BJ (cell line): ENCODE measurements around the gene ZBTB20. TPM values are rescaled to one million over a fixed set of nuclear protein-coding genes. Genes with fewer than 3 reads are reported as not detected.

Source experiments
- CTCF ChIA-PET: fragments of 350-600 bp; formaldehyde crosslinking; extraction: SDS; loops from one replicate; lab custom pipeline; 2021; ENCODE audit warnings: antibody characterized with exemption, inconsistent platforms; lab: Yijun Ruan, JAX
- POLR2A ChIA-PET: fragments of 300-600 bp; sonication (Branson Sonifier 250); formaldehyde crosslinking; extraction: SDS; loops from one replicate; lab custom pipeline; 2021; ENCODE audit warnings: antibody characterized with exemption; lab: Charles Lee
- DNase-seq: peaks from one replicate; pipeline ENCODE4 v3.0.0-alpha.2; 2011; ENCODE audit warnings: low read depth
- H3K27me3 ChIP-seq: 2 replicates; pipeline ENCODE4 v1.6.0; 2011; ENCODE audit warnings: low read length; ENCODE audit not compliant: control insufficient read depth, insufficient read depth
- H3K36me3 ChIP-seq: 2 replicates; pipeline ENCODE4 v1.5.1; 2011; ENCODE audit warnings: low read length; ENCODE audit not compliant: control insufficient read depth, insufficient read depth
- H3K4me3 ChIP-seq: 2 replicates; pipeline ENCODE4 v1.5.1; 2011; ENCODE audit warnings: low read depth, mild to moderate bottlenecking, control low read depth, low read length
- polyA plus RNA-seq: library from polyadenylated mRNA; depleted of rRNA; stranded (reverse); fragments of >200 nt; gene quantifications from 2 replicates; pipeline ENCODE4 v1.2.3, GENCODE V29; 2011
- TF ChIP-seq, protein P1 (sequence below): IDR thresholded peaks from 2 replicates; pipeline ENCODE4 v1.5.1; 2011; ENCODE audit warnings: low read depth, mild to moderate bottlenecking, control low read depth, inconsistent platforms, low read length, moderate library complexity; ENCODE audit not compliant: insufficient read depth

The ZBTB20 gene
- polyA plus RNA-seq, 1 experiment, result 6.0 TPM

DNA sequence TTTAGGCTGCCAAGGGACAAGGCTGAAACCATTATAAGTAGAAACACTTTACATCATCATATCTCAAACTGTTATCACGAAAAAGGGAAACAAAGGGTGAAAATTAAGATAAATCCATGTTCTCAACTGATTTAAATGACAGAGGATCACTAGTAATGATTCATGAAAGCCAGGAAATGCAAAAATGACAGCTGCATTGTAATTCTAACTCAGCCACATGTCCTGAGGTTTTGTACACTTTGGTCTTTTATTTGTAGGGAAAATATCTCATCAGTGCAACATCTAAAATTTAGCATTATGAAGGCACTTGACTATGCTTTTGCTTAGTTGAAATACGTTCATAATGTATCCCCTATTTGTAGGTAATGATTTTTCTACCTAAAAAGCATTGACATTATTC lies 473.6 kb downstream of the ZBTB20 start:
- Histone ChIP-seq H3K36me3 (no peaks in the 10 kb centered on the region), H3K27me3 (no peaks in the 10 kb centered on the region), H3K4me3 (no peak overlapping the region)
- TF ChIP-seq, protein P1, sequence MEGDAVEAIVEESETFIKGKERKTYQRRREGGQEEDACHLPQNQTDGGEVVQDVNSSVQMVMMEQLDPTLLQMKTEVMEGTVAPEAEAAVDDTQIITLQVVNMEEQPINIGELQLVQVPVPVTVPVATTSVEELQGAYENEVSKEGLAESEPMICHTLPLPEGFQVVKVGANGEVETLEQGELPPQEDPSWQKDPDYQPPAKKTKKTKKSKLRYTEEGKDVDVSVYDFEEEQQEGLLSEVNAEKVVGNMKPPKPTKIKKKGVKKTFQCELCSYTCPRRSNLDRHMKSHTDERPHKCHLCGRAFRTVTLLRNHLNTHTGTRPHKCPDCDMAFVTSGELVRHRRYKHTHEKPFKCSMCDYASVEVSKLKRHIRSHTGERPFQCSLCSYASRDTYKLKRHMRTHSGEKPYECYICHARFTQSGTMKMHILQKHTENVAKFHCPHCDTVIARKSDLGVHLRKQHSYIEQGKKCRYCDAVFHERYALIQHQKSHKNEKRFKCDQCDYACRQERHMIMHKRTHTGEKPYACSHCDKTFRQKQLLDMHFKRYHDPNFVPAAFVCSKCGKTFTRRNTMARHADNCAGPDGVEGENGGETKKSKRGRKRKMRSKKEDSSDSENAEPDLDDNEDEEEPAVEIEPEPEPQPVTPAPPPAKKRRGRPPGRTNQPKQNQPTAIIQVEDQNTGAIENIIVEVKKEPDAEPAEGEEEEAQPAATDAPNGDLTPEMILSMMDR, result no peak
- DNase-seq, result no peak
- POLR2A ChIA-PET, result no interaction called here
- CTCF ChIA-PET, result no interaction called here

DNA sequence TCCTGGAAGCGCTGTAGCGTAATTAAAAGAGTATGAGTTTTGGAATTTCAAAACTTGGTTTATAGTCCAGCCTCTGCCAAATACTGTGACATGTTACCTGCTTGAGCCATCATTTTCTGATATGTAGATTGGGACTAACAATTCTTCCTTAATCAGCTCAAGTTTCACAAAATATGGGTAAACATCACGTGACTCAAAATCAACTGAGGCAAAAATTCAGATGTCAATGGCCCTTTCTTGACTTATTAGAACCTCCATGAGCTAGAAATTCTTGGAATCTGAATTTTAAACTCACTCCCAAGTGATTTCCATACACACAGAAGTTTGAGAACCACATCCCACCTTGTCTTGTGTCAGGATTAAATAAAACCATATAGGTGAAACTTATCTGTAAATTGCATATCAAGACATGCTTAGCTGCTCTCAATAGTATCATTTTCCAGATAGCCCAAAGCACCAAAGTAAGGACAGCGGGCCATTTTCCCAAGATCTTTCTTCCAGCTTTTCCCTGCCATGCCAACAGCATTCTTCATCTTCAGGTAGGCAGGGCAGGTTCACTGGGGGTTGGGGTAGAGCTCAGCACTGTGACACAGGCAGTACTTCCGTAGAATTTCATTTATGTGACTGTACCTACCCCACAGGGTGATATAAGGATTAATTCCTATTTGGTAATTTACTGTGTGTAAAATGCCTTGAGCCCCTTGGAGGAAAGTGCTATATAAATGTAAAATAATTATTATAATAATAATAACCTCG lies 474.2 kb downstream of the ZBTB20 start:
- no peak overlapping the region for H3K4me3 ChIP-seq
- CTCF ChIA-PET, result interaction anchor here (1.0 kb wide), 1 partner anchor 12 kb away, joined by 3 read pairs; no protein-coding TSS in a partner anchor
- H3K27me3 ChIP-seq, result no peaks in the 10 kb centered on the region
- TF ChIP-seq, protein P1, result no peak
- POLR2A ChIA-PET, result no interaction called here
- H3K36me3 ChIP-seq, result no peaks in the 10 kb centered on the region
- DNase-seq, result no peak

DNA sequence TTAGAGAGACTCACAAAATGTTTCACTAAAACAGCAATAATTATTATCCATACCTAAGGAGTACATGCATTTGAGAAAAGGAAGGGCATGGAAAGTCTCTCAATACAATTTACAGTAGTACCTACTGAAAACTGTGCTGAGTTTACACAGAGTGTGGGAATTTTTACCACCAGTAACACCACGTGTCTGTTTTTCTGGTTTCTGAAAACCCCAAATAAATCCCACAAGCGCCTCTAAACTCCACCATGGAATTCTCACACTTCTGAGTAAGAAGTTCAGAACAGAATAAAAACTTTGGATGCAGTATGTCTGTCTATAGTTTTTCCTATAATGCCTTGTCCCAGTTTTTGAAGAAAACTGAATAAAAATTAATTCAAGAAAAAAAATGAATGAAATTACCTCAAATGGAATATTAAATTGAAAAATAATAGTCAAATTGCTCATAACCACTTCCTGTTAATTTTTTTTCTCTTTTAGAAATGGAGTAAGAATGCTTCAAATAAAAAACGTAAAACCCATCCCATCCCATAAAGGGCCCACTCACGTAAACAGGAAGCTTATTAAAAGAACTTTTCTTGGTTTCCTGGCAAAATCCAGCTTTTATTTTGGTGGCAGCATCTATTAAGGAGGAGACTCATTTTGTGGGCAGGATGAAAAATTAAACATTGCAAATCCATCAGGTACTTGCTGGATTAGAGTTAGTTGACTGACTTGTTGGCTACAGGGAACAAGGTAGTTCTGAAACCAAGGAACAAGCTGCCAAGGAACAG lies 475.2 kb downstream of the ZBTB20 start:
- Histone ChIP-seq H3K36me3 (no peaks in the 10 kb centered on the region), H3K4me3 (no peak overlapping the region), H3K27me3 (no peaks in the 10 kb centered on the region)
- TF ChIP-seq, protein P1, result no peak
- POLR2A ChIA-PET, result no interaction called here
- no peak for DNase-seq
- CTCF ChIA-PET, result interaction anchor here (1.0 kb wide), 1 partner anchor 11 kb away, joined by 3 read pairs; no protein-coding TSS in a partner anchor

DNA sequence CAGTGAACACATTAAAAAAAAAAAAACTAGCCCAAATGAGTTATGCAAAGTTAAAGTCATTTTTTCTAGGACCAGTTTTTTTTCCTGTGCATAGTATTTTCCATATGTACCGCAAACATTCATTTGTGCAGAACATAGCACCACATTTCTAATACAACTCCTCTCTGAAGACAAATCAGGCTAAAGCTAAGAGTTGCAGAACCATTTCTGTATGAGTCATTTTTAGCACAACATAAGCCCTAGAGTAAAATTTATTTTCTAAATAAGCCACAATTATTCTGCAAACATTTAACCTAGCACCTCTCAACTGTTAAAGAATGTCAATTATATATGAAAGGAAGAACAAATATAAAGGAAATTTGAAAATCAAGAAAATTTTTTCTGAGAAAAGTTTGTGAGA lies 477.5 kb downstream of the ZBTB20 start:
- Histone ChIP-seq H3K4me3 (no peak overlapping the region), H3K27me3 (no peaks in the 10 kb centered on the region), H3K36me3 (no peaks in the 10 kb centered on the region)
- ChIA-PET POLR2A (no interaction called here), CTCF (no interaction called here)
- DNase-seq, result no peak
- TF ChIP-seq, protein P1, result no peak

DNA sequence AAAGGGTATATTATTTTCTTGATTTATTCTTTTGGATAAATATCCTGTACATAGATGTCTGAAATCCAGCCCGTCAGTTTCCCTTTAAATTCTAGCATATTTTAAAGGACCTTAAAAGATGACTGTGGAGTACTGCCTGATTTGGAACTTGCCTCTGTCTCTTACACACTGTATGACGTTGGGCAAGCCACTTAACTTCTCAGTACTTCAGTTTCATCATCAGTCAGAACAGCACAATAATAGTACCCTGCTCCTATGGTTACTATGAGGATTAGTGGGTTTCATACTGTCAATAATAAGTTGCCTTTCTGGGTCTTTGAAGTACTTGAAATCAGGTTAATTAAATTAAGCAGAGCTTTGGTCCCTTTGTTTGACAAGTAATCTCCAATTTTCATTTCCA lies 479.0 kb downstream of the ZBTB20 start:
- Histone ChIP-seq H3K36me3 (no peaks in the 10 kb centered on the region), H3K27me3 (no peaks in the 10 kb centered on the region), H3K4me3 (no peak overlapping the region)
- ChIA-PET CTCF (interaction anchor here (0.6 kb wide), 1 partner anchor 377 kb away, joined by 3 read pairs; no protein-coding TSS in a partner anchor), POLR2A (no interaction called here)
- TF ChIP-seq, protein P1, result no peak
- no peak for DNase-seq
